Vagina (tissue), 2 donors: ENCODE data around the gene MGAT5.

Source experiments
- POLR2AphosphoS5 ChIP-seq, 2 donors: sonication (generic); formaldehyde crosslinking; IDR thresholded peaks; one replicate each; pipeline ENCODE4 v1.9.0; 2017; ENCODE audit warnings: antibody characterized with exemption in 2 of 2, mild to moderate bottlenecking in 2 of 2, low read depth in 1 of 2; ENCODE audit not compliant: insufficient read depth in 1 of 2
- TF ChIP-seq, protein P1 (sequence below), 3 experiments: fragments of 450-650 bp in 2 of 3; fragments of 200-600 bp in 1 of 3; sonication (generic) in 1 of 3; IDR thresholded peaks; one replicate each; pipeline ENCODE4 v1.5.1; 2017 to 2019; ENCODE audit warnings: antibody characterized with exemption in 3 of 3, mild to moderate bottlenecking in 2 of 3, moderate library complexity in 2 of 3

DNA sequence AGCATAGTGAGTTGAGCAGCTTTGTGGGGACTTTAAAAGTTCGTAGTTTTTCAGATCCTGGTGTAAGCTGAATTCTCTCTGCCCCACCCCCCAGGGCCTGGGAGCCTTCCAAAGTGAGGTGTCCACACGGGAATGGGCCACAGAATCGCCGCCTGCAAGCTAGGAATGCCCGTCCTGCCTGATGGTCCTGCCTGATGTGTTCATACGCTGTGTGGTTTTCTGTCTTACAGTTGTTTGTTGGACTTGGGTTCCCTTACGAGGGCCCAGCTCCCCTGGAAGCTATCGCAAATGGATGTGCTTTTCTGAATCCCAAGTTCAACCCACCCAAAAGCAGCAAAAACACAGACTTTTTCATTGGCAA is 158.7 kb downstream of the MGAT5 start:
- TF ChIP-seq, protein P1, sequence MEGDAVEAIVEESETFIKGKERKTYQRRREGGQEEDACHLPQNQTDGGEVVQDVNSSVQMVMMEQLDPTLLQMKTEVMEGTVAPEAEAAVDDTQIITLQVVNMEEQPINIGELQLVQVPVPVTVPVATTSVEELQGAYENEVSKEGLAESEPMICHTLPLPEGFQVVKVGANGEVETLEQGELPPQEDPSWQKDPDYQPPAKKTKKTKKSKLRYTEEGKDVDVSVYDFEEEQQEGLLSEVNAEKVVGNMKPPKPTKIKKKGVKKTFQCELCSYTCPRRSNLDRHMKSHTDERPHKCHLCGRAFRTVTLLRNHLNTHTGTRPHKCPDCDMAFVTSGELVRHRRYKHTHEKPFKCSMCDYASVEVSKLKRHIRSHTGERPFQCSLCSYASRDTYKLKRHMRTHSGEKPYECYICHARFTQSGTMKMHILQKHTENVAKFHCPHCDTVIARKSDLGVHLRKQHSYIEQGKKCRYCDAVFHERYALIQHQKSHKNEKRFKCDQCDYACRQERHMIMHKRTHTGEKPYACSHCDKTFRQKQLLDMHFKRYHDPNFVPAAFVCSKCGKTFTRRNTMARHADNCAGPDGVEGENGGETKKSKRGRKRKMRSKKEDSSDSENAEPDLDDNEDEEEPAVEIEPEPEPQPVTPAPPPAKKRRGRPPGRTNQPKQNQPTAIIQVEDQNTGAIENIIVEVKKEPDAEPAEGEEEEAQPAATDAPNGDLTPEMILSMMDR (IDR thresholded peaks at IDR 0.05): no peak
- TF ChIP-seq POLR2AphosphoS5 (IDR thresholded peaks at IDR 0.05; ENCODE audit: insufficient read depth in 1 of 2, low read depth in 1 of 2): no peak
